HepG2 (cell line): ENCODE results near the gene ARL6. TPM values are rescaled to one million over a fixed set of nuclear protein-coding genes. Genes with fewer than 3 reads are reported as not detected.
A peak's percentile ranks its signal among the peaks of the same experiment; 100 is the strongest.

Experiments used
- ARID2 ChIP-seq: sonication (generic); formaldehyde crosslinking; IDR thresholded peaks from 2 replicates; pipeline ENCODE4 v1.8.1; 2022; ENCODE audit warnings: mild to moderate bottlenecking, missing genetic modification reagents, borderline replicate concordance
- DR1 ChIP-seq: sonication (generic); formaldehyde crosslinking; IDR thresholded peaks from 2 replicates; pipeline ENCODE4 v1.8.0; 2021; ENCODE audit warnings: mild to moderate bottlenecking, missing genetic modification reagents, inconsistent platforms
- ETV5 ChIP-seq: IDR thresholded peaks from 2 replicates; pipeline ENCODE4 v1.6.1; 2018; ENCODE audit warnings: missing biosample characterization, missing genetic modification reagents, inconsistent platforms, borderline replicate concordance
- GTF2F1 ChIP-seq: fragments of 150-350 bp; IDR thresholded peaks from 2 replicates; pipeline ENCODE4 v1.6.1; 2014; ENCODE audit warnings: low read length
- HCFC1 ChIP-seq: fragments of 150-350 bp; IDR thresholded peaks from 2 replicates; pipeline ENCODE4 v1.6.1; 2014; ENCODE audit warnings: low read depth, low read length
- HOXA3 ChIP-seq: sonication (generic); formaldehyde crosslinking; IDR thresholded peaks from 2 replicates; pipeline ENCODE4 v1.5.0; 2020; ENCODE audit warnings: missing genetic modification reagents
- JDP2 ChIP-seq: sonication (generic); formaldehyde crosslinking; IDR thresholded peaks from 2 replicates; pipeline ENCODE4 v1.8.1; 2022; ENCODE audit warnings: missing genetic modification reagents, borderline replicate concordance
- SETDB1 ChIP-seq: sonication (generic); formaldehyde crosslinking; IDR thresholded peaks from 2 replicates; pipeline ENCODE4 v1.5.1; 2020; ENCODE audit warnings: missing genetic modification reagents, mild to moderate bottlenecking, borderline replicate concordance
- SP4 ChIP-seq: sonication (generic); formaldehyde crosslinking; IDR thresholded peaks from 2 replicates; pipeline ENCODE4 v1.8.1; 2023; ENCODE audit warnings: mild to moderate bottlenecking, missing genetic modification reagents
- TEAD3 ChIP-seq: optimal IDR thresholded peaks from 2 replicates; pipeline ENCODE3; 2016; ENCODE audit warnings: borderline replicate concordance
- ZMYM4 ChIP-seq: sonication (generic); formaldehyde crosslinking; IDR thresholded peaks from 2 replicates; pipeline ENCODE4 v1.8.1; 2023; ENCODE audit warnings: mild to moderate bottlenecking, missing genetic modification reagents
- ZNF205 ChIP-seq: IDR thresholded peaks from 2 replicates; pipeline ENCODE4 v1.6.1; 2018; ENCODE audit warnings: missing biosample characterization, missing genetic modification reagents
- ZNF550 ChIP-seq: sonication (generic); formaldehyde crosslinking; IDR thresholded peaks from 2 replicates; pipeline ENCODE4 v1.4.0; 2020; ENCODE audit warnings: mild to moderate bottlenecking, missing genetic modification reagents, borderline replicate concordance
- ZNF792 ChIP-seq: IDR thresholded peaks from 2 replicates; pipeline ENCODE4 v1.6.1; 2016
- ZSCAN30 ChIP-seq: sonication (generic); formaldehyde crosslinking; IDR thresholded peaks from 2 replicates; pipeline ENCODE4 v1.5.0; 2020; ENCODE audit warnings: mild to moderate bottlenecking, missing genetic modification reagents
- polyA plus RNA-seq, 8 experiments: library from polyadenylated mRNA; depleted of rRNA in 3 of 8; stranded (reverse) in 7 of 8; unstranded in 1 of 8; fragments of >200 nt; fragmentation: Illumina TruSeq in 4 of 8; extraction: Trizol in 4 of 8; gene quantifications; 2 replicates each; pipeline versions ENCODE4 v1.2.1 to v1.2.3, GENCODE V29; 2011 to 2016; ENCODE audit warnings: low read depth in 4 of 8, missing spikeins in 1 of 8, mixed read lengths in 1 of 8; ENCODE audit not compliant: insufficient read depth in 1 of 8
- total RNA-seq, 5 experiments: library from RNA; depleted of rRNA; stranded (reverse); fragments of >200 nt; fragmentation: Illumina TruSeq; extraction: Trizol; gene quantifications; 2 replicates each; pipeline ENCODE4 v1.2.3, GENCODE V29; 2016; ENCODE audit warnings: low read depth in 1 of 5
- TF ChIP-seq, protein P1 (sequence below): sonication (generic); formaldehyde crosslinking; IDR thresholded peaks from 2 replicates; pipeline ENCODE4 v1.4.0; 2020; ENCODE audit warnings: missing genetic modification reagents, borderline replicate concordance
- TF ChIP-seq, protein P2 (sequence below): sonication (generic); formaldehyde crosslinking; IDR thresholded peaks from 2 replicates; pipeline ENCODE4 v1.4.0; 2020; ENCODE audit warnings: missing genetic modification reagents
- TF ChIP-seq, protein P3 (sequence below): sonication (generic); formaldehyde crosslinking; IDR thresholded peaks from 2 replicates; pipeline ENCODE4 v1.9.0; 2021; ENCODE audit warnings: missing genetic modification reagents, borderline replicate concordance
- TF ChIP-seq, protein P4 (sequence below): IDR thresholded peaks from 2 replicates; pipeline ENCODE4 v1.6.1; 2018; ENCODE audit warnings: missing genetic modification reagents, mild to moderate bottlenecking, missing compliant biosample characterization
- TF ChIP-seq, protein P5 (sequence below): fragments of 450-650 bp; IDR thresholded peaks from 2 replicates; pipeline ENCODE4 v1.6.1; 2017

The ARL6 gene
- total and polyA plus RNA-seq, 2 of the 13 experiments (the other 11 are each of a cell fraction or from before 2014, with no cell fraction given): 1.3 to 3.7 TPM

DNA sequence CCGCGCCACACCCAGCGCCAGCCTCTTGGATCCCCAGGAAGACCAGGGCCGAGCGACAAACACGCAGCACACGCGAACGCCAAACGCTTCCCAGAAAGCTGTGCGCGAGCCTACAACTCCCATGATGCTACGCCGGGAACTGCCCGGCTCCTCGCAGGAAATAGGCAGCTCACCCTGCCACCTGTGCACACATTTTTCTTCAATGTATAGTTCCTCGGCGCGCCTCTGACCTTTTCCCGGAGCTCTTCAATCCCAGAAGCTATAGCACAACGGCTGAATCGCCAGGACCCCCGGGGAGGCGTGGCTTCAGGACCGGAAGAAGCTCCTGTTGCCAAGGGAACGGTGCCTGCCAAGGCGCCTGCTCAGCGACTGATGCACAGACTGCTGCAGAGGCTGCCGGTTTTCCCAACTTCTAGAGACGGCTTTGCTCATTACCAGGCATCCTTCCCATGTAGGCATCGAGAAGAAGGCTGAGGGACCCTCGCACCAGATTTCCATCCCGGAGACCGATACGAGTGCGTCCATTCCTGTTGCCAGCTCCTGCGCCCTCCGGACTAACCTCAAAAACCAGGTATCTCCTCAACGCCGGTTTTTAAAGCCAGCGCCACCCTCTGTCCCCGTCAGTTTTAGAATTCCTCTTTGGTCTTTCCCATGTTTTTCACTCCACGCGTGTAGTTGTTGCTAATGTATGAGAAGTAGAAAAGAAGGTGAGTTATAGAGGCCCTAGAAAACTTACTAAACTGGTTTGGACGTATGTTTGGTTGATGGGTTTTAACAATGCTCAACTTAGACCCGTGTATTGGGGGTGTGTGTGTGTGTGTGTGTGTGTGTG is at the start of gene ARL6 (continued):
- TF ChIP-seq ARID2 (no peak), ZNF550 (CRISPR knock-in tag) (no peak), HCFC1 (peak; percentile 75), SP4 (CRISPR knock-in tag) (peak; percentile 88), DR1 (CRISPR knock-in tag) (0 out of 2 replicates have a peak, but pooled peaks have one; percentile 42), SETDB1 (CRISPR knock-in tag) (no peak), JDP2 (CRISPR knock-in tag) (no peak), TEAD3 (CRISPR knock-in tag) (no peak), ZNF792 (0 out of 2 replicates have a peak, but pooled peaks have one; percentile 25), HOXA3 (CRISPR knock-in tag) (peak; percentile 87), GTF2F1 (no peak), ZNF205 (CRISPR knock-in tag) (no peak; the same call in 1 of the 2 replicates), ZMYM4 (CRISPR knock-in tag) (peak; percentile 77), ETV5 (CRISPR knock-in tag) (peak; percentile 67), ZSCAN30 (CRISPR knock-in tag) (no peak)
- TF ChIP-seq, protein P1, sequence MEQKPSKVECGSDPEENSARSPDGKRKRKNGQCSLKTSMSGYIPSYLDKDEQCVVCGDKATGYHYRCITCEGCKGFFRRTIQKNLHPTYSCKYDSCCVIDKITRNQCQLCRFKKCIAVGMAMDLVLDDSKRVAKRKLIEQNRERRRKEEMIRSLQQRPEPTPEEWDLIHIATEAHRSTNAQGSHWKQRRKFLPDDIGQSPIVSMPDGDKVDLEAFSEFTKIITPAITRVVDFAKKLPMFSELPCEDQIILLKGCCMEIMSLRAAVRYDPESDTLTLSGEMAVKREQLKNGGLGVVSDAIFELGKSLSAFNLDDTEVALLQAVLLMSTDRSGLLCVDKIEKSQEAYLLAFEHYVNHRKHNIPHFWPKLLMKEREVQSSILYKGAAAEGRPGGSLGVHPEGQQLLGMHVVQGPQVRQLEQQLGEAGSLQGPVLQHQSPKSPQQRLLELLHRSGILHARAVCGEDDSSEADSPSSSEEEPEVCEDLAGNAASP (CRISPR knock-in tag): no peak
- TF ChIP-seq, protein P2, sequence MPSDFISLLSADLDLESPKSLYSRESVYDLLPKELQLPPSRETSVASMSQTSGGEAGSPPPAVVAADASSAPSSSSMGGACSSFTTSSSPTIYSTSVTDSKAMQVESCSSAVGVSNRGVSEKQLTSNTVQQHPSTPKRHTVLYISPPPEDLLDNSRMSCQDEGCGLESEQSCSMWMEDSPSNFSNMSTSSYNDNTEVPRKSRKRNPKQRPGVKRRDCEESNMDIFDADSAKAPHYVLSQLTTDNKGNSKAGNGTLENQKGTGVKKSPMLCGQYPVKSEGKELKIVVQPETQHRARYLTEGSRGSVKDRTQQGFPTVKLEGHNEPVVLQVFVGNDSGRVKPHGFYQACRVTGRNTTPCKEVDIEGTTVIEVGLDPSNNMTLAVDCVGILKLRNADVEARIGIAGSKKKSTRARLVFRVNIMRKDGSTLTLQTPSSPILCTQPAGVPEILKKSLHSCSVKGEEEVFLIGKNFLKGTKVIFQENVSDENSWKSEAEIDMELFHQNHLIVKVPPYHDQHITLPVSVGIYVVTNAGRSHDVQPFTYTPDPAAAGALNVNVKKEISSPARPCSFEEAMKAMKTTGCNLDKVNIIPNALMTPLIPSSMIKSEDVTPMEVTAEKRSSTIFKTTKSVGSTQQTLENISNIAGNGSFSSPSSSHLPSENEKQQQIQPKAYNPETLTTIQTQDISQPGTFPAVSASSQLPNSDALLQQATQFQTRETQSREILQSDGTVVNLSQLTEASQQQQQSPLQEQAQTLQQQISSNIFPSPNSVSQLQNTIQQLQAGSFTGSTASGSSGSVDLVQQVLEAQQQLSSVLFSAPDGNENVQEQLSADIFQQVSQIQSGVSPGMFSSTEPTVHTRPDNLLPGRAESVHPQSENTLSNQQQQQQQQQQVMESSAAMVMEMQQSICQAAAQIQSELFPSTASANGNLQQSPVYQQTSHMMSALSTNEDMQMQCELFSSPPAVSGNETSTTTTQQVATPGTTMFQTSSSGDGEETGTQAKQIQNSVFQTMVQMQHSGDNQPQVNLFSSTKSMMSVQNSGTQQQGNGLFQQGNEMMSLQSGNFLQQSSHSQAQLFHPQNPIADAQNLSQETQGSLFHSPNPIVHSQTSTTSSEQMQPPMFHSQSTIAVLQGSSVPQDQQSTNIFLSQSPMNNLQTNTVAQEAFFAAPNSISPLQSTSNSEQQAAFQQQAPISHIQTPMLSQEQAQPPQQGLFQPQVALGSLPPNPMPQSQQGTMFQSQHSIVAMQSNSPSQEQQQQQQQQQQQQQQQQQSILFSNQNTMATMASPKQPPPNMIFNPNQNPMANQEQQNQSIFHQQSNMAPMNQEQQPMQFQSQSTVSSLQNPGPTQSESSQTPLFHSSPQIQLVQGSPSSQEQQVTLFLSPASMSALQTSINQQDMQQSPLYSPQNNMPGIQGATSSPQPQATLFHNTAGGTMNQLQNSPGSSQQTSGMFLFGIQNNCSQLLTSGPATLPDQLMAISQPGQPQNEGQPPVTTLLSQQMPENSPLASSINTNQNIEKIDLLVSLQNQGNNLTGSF (CRISPR knock-in tag): no peak
- TF ChIP-seq, protein P3, sequence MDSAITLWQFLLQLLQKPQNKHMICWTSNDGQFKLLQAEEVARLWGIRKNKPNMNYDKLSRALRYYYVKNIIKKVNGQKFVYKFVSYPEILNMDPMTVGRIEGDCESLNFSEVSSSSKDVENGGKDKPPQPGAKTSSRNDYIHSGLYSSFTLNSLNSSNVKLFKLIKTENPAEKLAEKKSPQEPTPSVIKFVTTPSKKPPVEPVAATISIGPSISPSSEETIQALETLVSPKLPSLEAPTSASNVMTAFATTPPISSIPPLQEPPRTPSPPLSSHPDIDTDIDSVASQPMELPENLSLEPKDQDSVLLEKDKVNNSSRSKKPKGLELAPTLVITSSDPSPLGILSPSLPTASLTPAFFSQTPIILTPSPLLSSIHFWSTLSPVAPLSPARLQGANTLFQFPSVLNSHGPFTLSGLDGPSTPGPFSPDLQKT (CRISPR knock-in tag): no peak
- TF ChIP-seq, protein P4, sequence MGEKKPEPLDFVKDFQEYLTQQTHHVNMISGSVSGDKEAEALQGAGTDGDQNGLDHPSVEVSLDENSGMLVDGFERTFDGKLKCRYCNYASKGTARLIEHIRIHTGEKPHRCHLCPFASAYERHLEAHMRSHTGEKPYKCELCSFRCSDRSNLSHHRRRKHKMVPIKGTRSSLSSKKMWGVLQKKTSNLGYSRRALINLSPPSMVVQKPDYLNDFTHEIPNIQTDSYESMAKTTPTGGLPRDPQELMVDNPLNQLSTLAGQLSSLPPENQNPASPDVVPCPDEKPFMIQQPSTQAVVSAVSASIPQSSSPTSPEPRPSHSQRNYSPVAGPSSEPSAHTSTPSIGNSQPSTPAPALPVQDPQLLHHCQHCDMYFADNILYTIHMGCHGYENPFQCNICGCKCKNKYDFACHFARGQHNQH (CRISPR knock-in tag): peak; percentile 65; the same call in 1 of the 2 replicates
- TF ChIP-seq, protein P5, sequence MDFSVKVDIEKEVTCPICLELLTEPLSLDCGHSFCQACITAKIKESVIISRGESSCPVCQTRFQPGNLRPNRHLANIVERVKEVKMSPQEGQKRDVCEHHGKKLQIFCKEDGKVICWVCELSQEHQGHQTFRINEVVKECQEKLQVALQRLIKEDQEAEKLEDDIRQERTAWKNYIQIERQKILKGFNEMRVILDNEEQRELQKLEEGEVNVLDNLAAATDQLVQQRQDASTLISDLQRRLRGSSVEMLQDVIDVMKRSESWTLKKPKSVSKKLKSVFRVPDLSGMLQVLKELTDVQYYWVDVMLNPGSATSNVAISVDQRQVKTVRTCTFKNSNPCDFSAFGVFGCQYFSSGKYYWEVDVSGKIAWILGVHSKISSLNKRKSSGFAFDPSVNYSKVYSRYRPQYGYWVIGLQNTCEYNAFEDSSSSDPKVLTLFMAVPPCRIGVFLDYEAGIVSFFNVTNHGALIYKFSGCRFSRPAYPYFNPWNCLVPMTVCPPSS: no peak
